GM12878 (cell line): Measurements from ENCODE around the gene LDLR. TPM values are rescaled to one million over a fixed set of nuclear protein-coding genes. Genes with fewer than 3 reads are reported as not detected.

Experiments used
- ASH2L ChIP-seq: fragments of 300-600, 200-600 bp; sonication (generic); IDR thresholded peaks from 2 replicates; pipeline ENCODE4 v1.6.1; 2017; ENCODE audit warnings: low read depth, mild to moderate bottlenecking, borderline replicate concordance
- ATF7 ChIP-seq: fragments of 450-650 bp; IDR thresholded peaks from 2 replicates; pipeline ENCODE4 v1.6.1; 2016; ENCODE audit warnings: low read depth, mild to moderate bottlenecking
- BACH1 ChIP-seq: fragments of 450-650 bp; IDR thresholded peaks from 2 replicates; pipeline ENCODE4 v1.6.1; 2017; ENCODE audit warnings: mild to moderate bottlenecking, borderline replicate concordance
- CBX5 ChIP-seq: sonication (generic); IDR thresholded peaks from 2 replicates; pipeline ENCODE4 v1.6.1; 2016; ENCODE audit warnings: low read depth, moderate library complexity, mild to moderate bottlenecking, inconsistent platforms
- CHD4 ChIP-seq: fragments of 200-600 bp; sonication (generic); IDR thresholded peaks from 2 replicates; pipeline ENCODE4 v1.6.1; 2016; ENCODE audit warnings: mild to moderate bottlenecking
- DPF2 ChIP-seq: fragments of 450-650 bp; IDR thresholded peaks from 2 replicates; pipeline ENCODE4 v1.6.1; 2017; ENCODE audit warnings: mild to moderate bottlenecking
- EED ChIP-seq: sonication (generic); IDR thresholded peaks from 2 replicates; pipeline ENCODE4 v1.6.1; 2016; ENCODE audit warnings: antibody characterized with exemption, low read depth
- EP300 ChIP-seq, 2 experiments: fragments of 150-350 bp in 1 of 2; IDR thresholded peaks; 2 replicates each; pipeline ENCODE4 v1.6.1; 2011 to 2012; ENCODE audit warnings: low read depth in 2 of 2, low read length in 2 of 2, borderline replicate concordance in 1 of 2, improper control_type of control experiment in 1 of 2, inconsistent platforms in 1 of 2; ENCODE audit not compliant: control insufficient read depth in 1 of 2
- ETV6 ChIP-seq, 2 experiments: fragments of 450-650 bp in 1 of 2; IDR thresholded peaks in 1 of 2; conservative IDR thresholded peaks in 1 of 2; 2 replicates each; pipeline ENCODE4 v1.6.1; 2014; ENCODE audit warnings: antibody characterized with exemption in 1 of 2, borderline replicate concordance in 1 of 2, low read depth in 1 of 2, mild to moderate bottlenecking in 1 of 2, moderate library complexity in 1 of 2
- FOS ChIP-seq: IDR thresholded peaks from 3 replicates; pipeline ENCODE4 v1.6.1; 2011; ENCODE audit warnings: borderline replicate concordance; ENCODE audit not compliant: insufficient read length; ENCODE audit errors: extremely low read depth
- HDGF ChIP-seq: fragments of 450-650 bp; IDR thresholded peaks from 2 replicates; pipeline ENCODE4 v1.6.1; 2016; ENCODE audit warnings: antibody characterized with exemption
- IKZF1 ChIP-seq: fragments of 450-650 bp; conservative IDR thresholded peaks from 2 replicates; pipeline ENCODE4 v1.6.1; 2017; ENCODE audit warnings: antibody characterized with exemption, mild to moderate bottlenecking
- KAT2A ChIP-seq: conservative IDR thresholded peaks from 2 replicates; pipeline ENCODE4 v1.6.1; 2011; ENCODE audit warnings: low read depth, low read length; ENCODE audit not compliant: control insufficient read depth
- NBN ChIP-seq: fragments of 450-650 bp; IDR thresholded peaks from 2 replicates; pipeline ENCODE4 v1.6.1; 2016
- NR2C1 ChIP-seq: fragments of 450-650 bp; IDR thresholded peaks from 2 replicates; pipeline ENCODE4 v1.6.1; 2017; ENCODE audit warnings: antibody characterized with exemption, mild to moderate bottlenecking, moderate library complexity
- POLR2AphosphoS5 ChIP-seq: IDR thresholded peaks from 2 replicates; pipeline ENCODE4 v1.6.1; 2011; ENCODE audit warnings: mild to moderate bottlenecking, low read length, inconsistent platforms
- POU2F2 ChIP-seq: IDR thresholded peaks from 3 replicates; pipeline ENCODE4 v1.6.1; 2011; ENCODE audit warnings: low read depth, mild to moderate bottlenecking, low read length, borderline replicate concordance
- RELA ChIP-seq: fragments of 450-650 bp; IDR thresholded peaks from 2 replicates; pipeline ENCODE4 v1.8.0; 2014; ENCODE audit warnings: borderline replicate concordance; ENCODE audit not compliant: partially characterized antibody
- RUNX3 ChIP-seq: IDR thresholded peaks from 2 replicates; pipeline ENCODE4 v1.6.1; 2012; ENCODE audit warnings: low read length, inconsistent platforms
- SPI1 ChIP-seq: IDR thresholded peaks from 2 replicates; pipeline ENCODE4 v1.6.1; 2011; ENCODE audit warnings: low read depth, mild to moderate bottlenecking, low read length, moderate library complexity, borderline replicate concordance; ENCODE audit not compliant: insufficient read depth
- SUZ12 ChIP-seq: fragments of 200-600 bp; sonication (generic); IDR thresholded peaks from one replicate; pipeline ENCODE4 v1.6.1; 2018; ENCODE audit warnings: antibody characterized with exemption, mild to moderate bottlenecking; ENCODE audit not compliant: unreplicated experiment
- polyA plus RNA-seq, 11 experiments: library from polyadenylated mRNA; depleted of rRNA in 4 of 11; unstranded in 6 of 11; stranded (reverse) in 5 of 11; fragments of >200 nt; fragmentation: Nextera tagmentation in 4 of 11; fragmentation: Illumina TruSeq in 1 of 11; extraction: Ambion mirVana in 4 of 11; extraction: Trizol in 1 of 11; gene quantifications; 1 replicate in 1 of 11; 2 replicates in 10 of 11; pipeline versions ENCODE4 v1.2.1 to v1.2.3, GENCODE V29; 2011 to 2016; ENCODE audit warnings: inconsistent platforms in 2 of 11, missing spikeins in 2 of 11, low read depth in 1 of 11
- total RNA-seq, 4 experiments: library from RNA; depleted of rRNA in 3 of 4; stranded (reverse); fragments of >200 nt in 3 of 4; fragmentation: Illumina TruSeq in 1 of 4; extraction: Trizol in 1 of 4; gene quantifications; 2 replicates each; pipeline versions ENCODE4 v1.2.1 to v1.2.3, GENCODE V29; 2013 to 2021
- TF ChIP-seq, protein P1 (sequence below): IDR thresholded peaks from 2 replicates; pipeline ENCODE4 v1.6.1; 2012; ENCODE audit warnings: improper control_type of control experiment, low read depth, low read length; ENCODE audit not compliant: insufficient replicate concordance
- TF ChIP-seq, protein P2 (sequence below): IDR thresholded peaks from 2 replicates; pipeline ENCODE4 v1.6.1; 2011; ENCODE audit warnings: low read depth, mild to moderate bottlenecking, low read length, moderate library complexity, borderline replicate concordance; ENCODE audit errors: extremely low read depth

Gene LDLR
- total and polyA plus RNA-seq, 10 of the 15 experiments (the other 5 are each of a cell fraction or from before 2014, with no cell fraction given): 11.3 to 59.2 (median 27.3) TPM

DNA sequence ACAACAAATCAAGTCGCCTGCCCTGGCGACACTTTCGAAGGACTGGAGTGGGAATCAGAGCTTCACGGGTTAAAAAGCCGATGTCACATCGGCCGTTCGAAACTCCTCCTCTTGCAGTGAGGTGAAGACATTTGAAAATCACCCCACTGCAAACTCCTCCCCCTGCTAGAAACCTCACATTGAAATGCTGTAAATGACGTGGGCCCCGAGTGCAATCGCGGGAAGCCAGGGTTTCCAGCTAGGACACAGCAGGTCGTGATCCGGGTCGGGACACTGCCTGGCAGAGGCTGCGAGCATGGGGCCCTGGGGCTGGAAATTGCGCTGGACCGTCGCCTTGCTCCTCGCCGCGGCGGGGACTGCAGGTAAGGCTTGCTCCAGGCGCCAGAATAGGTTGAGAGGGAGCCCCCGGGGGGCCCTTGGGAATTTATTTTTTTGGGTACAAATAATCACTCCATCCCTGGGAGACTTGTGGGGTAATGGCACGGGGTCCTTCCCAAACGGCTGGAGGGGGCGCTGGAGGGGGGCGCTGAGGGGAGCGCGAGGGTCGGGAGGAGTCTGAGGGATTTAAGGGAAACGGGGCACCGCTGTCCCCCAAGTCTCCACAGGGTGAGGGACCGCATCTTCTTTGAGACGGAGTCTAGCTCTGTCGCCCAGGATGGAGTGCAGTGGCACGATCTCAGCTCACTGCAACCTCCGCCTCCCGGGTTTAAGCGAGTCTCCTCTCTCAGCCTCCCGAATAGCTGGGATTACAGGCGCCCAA lies at the start of gene LDLR (continued):
- no peak for TF ChIP-seq ETV6 (conservative IDR thresholded peaks at IDR 0.05 in 1 of 2, IDR thresholded peaks at IDR 0.05 in 1 of 2; ENCODE audit: borderline replicate concordance in 1 of 2, low read depth in 1 of 2)
- TF ChIP-seq KAT2A: no peak
- TF ChIP-seq ATF7: peak; percentile 76
- TF ChIP-seq RELA: no peak
- TF ChIP-seq BACH1: peak; percentile 64; the same call in 1 of the 2 replicates
- TF ChIP-seq ASH2L: 0 out of 2 replicates have a peak, but pooled peaks have one; percentile 36
- no peak for TF ChIP-seq DPF2
- 0 out of 3 replicates have a peak, but pooled peaks have one; percentile 63 for TF ChIP-seq POU2F2
- peak; percentile 87 for TF ChIP-seq POLR2AphosphoS5
- TF ChIP-seq NR2C1: no peak
- TF ChIP-seq CBX5: no peak
- TF ChIP-seq, protein P1, sequence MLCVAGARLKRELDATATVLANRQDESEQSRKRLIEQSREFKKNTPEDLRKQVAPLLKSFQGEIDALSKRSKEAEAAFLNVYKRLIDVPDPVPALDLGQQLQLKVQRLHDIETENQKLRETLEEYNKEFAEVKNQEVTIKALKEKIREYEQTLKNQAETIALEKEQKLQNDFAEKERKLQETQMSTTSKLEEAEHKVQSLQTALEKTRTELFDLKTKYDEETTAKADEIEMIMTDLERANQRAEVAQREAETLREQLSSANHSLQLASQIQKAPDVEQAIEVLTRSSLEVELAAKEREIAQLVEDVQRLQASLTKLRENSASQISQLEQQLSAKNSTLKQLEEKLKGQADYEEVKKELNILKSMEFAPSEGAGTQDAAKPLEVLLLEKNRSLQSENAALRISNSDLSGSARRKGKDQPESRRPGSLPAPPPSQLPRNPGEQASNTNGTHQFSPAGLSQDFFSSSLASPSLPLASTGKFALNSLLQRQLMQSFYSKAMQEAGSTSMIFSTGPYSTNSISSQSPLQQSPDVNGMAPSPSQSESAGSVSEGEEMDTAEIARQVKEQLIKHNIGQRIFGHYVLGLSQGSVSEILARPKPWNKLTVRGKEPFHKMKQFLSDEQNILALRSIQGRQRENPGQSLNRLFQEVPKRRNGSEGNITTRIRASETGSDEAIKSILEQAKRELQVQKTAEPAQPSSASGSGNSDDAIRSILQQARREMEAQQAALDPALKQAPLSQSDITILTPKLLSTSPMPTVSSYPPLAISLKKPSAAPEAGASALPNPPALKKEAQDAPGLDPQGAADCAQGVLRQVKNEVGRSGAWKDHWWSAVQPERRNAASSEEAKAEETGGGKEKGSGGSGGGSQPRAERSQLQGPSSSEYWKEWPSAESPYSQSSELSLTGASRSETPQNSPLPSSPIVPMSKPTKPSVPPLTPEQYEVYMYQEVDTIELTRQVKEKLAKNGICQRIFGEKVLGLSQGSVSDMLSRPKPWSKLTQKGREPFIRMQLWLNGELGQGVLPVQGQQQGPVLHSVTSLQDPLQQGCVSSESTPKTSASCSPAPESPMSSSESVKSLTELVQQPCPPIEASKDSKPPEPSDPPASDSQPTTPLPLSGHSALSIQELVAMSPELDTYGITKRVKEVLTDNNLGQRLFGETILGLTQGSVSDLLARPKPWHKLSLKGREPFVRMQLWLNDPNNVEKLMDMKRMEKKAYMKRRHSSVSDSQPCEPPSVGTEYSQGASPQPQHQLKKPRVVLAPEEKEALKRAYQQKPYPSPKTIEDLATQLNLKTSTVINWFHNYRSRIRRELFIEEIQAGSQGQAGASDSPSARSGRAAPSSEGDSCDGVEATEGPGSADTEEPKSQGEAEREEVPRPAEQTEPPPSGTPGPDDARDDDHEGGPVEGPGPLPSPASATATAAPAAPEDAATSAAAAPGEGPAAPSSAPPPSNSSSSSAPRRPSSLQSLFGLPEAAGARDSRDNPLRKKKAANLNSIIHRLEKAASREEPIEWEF: no peak
- TF ChIP-seq IKZF1: peak; percentile 53; the same call in 1 of the 2 replicates
- TF ChIP-seq CHD4: no peak
- peak in 1 of 2 experiments; percentile 26; a peak in 1 of 4 replicates for TF ChIP-seq EP300 (IDR thresholded peaks at IDR 0.05; ENCODE audit: borderline replicate concordance in 1 of 2, control insufficient read depth in 1 of 2, low read depth in 2 of 2, low read length in 2 of 2)
- no peak for TF ChIP-seq SUZ12
- TF ChIP-seq HDGF: no peak; the same call in 1 of the 2 replicates
- peak; percentile 37; the same call in 1 of the 2 replicates for TF ChIP-seq RUNX3
- TF ChIP-seq FOS: no peak
- TF ChIP-seq EED: no peak
- peak; percentile 46; the same call in 1 of the 2 replicates for TF ChIP-seq NBN
- TF ChIP-seq SPI1: no peak
- TF ChIP-seq, protein P2, sequence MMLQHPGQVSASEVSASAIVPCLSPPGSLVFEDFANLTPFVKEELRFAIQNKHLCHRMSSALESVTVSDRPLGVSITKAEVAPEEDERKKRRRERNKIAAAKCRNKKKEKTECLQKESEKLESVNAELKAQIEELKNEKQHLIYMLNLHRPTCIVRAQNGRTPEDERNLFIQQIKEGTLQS: no peak
